ENCODE measurements around the gene DDIT4. TPM values are rescaled to one million over a fixed set of nuclear protein-coding genes. Genes with fewer than 3 reads are reported as not detected.
A peak's percentile ranks its signal among the peaks of the same experiment; 100 is the strongest.

Gene DDIT4
- total and polyA plus RNA-seq, 9 of the 15 experiments (the other 6 are each of a cell fraction or from before 2014, with no cell fraction given): 8.2 to 675 (median 159) TPM

DNA sequence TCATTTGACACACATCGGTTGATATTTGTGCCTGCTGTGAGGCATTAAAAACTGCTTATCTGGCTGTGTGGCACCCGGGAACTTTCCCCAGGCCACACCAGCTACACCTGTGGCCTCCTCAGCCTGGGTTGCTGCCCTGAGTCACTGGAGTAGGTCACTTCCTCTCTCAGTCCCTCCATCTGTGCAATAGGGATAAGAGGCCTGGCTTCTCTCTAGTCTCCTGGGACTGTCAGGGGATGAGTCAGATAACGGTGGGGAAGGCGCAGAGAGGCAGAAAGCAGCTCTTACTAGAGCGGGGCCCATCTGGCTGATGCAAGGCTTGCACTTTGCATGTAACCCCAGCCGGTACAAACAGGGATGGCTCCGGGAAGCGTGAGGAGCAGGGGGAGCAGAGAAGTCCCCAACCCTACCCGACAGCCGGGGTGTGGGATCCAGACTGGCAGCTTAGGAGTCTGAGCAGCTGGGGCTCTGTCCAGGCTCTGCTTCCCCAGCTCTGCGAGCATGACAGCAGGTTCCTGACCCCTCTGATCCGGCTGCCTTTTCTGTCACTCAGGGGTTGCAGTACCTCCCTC is 47.0 kb downstream of the DDIT4 start (continued):
- TF ChIP-seq UBTF (IDR thresholded peaks at IDR 0.05; ENCODE audit: borderline replicate concordance in 1 of 2, low read depth in 2 of 2, low read length in 2 of 2) (peak; percentile 96; a peak in 2 of 4 replicates), TGIF2 (CRISPR knock-in tag; IDR thresholded peaks at IDR 0.05) (no peak), ZBTB1 (CRISPR knock-in tag; IDR thresholded peaks at IDR 0.05; ENCODE audit: borderline replicate concordance, low read depth) (peak; percentile 56; the same call in 1 of the 2 replicates), ZNF282 (CRISPR knock-in tag; IDR thresholded peaks at IDR 0.05) (no peak), COPS2 (conservative IDR thresholded peaks at IDR 0.05) (no peak), ZC3H4 (CRISPR knock-in tag; IDR thresholded peaks at IDR 0.05; ENCODE audit: borderline replicate concordance) (no peak), CUX1 (CRISPR knock-in tag; IDR thresholded peaks at IDR 0.05) (peak; percentile 91), HNRNPLL (IDR thresholded peaks at IDR 0.05; ENCODE audit: low read depth, low read length, poor library complexity, severe bottlenecking) (peak; percentile 54), CEBPZ (IDR thresholded peaks at IDR 0.05; ENCODE audit: borderline replicate concordance, low read depth, low read length) (no peak), GMEB1 (CRISPR knock-in tag; IDR thresholded peaks at IDR 0.05) (no peak; the same call in 1 of the 2 replicates), FOXA3 (CRISPR knock-in tag; conservative IDR thresholded peaks at IDR 0.05 in 1 of 2, IDR thresholded peaks at IDR 0.05 in 1 of 2) (peak in 1 of 2 experiments; percentile 85; a peak in 1 of 4 replicates)
- TF ChIP-seq, protein P1, sequence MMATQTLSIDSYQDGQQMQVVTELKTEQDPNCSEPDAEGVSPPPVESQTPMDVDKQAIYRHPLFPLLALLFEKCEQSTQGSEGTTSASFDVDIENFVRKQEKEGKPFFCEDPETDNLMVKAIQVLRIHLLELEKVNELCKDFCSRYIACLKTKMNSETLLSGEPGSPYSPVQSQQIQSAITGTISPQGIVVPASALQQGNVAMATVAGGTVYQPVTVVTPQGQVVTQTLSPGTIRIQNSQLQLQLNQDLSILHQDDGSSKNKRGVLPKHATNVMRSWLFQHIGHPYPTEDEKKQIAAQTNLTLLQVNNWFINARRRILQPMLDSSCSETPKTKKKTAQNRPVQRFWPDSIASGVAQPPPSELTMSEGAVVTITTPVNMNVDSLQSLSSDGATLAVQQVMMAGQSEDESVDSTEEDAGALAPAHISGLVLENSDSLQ (IDR thresholded peaks at IDR 0.05): peak; percentile 95
